ENCODE results near the gene SERAC1.

DNA sequence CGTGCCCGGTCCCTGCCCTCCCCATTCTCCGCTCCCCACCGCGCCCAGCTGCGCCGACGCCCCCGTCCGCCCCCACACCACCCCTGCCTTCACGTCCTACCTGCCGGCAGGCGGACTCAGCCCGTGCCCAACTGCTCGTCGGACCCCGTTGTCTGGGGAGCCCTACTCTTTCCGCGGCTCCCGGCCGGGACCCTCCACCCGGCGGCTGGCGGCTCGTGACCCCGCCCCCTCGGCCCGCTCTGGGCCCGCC lies at the start of gene SERAC1:
- TF ChIP-seq EP300 (IDR thresholded peaks at IDR 0.05; ENCODE audit: borderline replicate concordance in 1 of 2, low read depth in 1 of 2, low read length in 1 of 2) (no peak), TEAD4 (IDR thresholded peaks at IDR 0.05; ENCODE audit: borderline replicate concordance, insufficient read depth) (no peak), JUND (IDR thresholded peaks at IDR 0.05) (no peak)
- TF ChIP-seq, protein P1, sequence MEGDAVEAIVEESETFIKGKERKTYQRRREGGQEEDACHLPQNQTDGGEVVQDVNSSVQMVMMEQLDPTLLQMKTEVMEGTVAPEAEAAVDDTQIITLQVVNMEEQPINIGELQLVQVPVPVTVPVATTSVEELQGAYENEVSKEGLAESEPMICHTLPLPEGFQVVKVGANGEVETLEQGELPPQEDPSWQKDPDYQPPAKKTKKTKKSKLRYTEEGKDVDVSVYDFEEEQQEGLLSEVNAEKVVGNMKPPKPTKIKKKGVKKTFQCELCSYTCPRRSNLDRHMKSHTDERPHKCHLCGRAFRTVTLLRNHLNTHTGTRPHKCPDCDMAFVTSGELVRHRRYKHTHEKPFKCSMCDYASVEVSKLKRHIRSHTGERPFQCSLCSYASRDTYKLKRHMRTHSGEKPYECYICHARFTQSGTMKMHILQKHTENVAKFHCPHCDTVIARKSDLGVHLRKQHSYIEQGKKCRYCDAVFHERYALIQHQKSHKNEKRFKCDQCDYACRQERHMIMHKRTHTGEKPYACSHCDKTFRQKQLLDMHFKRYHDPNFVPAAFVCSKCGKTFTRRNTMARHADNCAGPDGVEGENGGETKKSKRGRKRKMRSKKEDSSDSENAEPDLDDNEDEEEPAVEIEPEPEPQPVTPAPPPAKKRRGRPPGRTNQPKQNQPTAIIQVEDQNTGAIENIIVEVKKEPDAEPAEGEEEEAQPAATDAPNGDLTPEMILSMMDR (IDR thresholded peaks at IDR 0.05) = no peak

Measured in SK-N-SH (cell line).